OCI-LY1 (cell line): ENCODE measurements around the gene NPAS3.

ENCODE experiments used
- H2AFZ ChIP-seq: fragments of 200-600 bp; sonication (generic), shearing (Covaris generic); 2 replicates; pipeline ENCODE4 v1.6.0; 2014; ENCODE audit warnings: antibody characterized with exemption, mild to moderate bottlenecking, low read length
- H3F3A ChIP-seq: fragments of 200-600 bp; sonication (generic), shearing (Covaris generic); 2 replicates; pipeline ENCODE4 v1.6.0; 2014; ENCODE audit warnings: mild to moderate bottlenecking, antibody characterized with exemption, low read length, moderate library complexity; ENCODE audit not compliant: insufficient read depth
- H3K27ac ChIP-seq: fragments of 200-600 bp; sonication (generic); 2 replicates; pipeline ENCODE4 v1.5.1; 2014; ENCODE audit warnings: low read length, mixed run types, mild to moderate bottlenecking, low read depth; ENCODE audit not compliant: poor library complexity, severe bottlenecking
- H3K27me3 ChIP-seq: fragments of 200-600 bp; sonication (generic); 2 replicates; pipeline ENCODE4 v1.6.0; 2014; ENCODE audit warnings: antibody characterized with exemption, mild to moderate bottlenecking, low read length, moderate library complexity; ENCODE audit not compliant: insufficient read depth
- H3K36me3 ChIP-seq: fragments of 200-600 bp; sonication (generic); 2 replicates; pipeline ENCODE4 v1.6.1; 2014; ENCODE audit warnings: mild to moderate bottlenecking, antibody characterized with exemption, low read length, moderate library complexity, mixed read lengths; ENCODE audit not compliant: insufficient read depth
- H3K4me1 ChIP-seq: fragments of 200-600 bp; sonication (generic); 2 replicates; pipeline ENCODE4 v1.5.1; 2014; ENCODE audit warnings: mild to moderate bottlenecking, low read length, moderate library complexity; ENCODE audit not compliant: insufficient read depth, severe bottlenecking
- H3K4me2 ChIP-seq: fragments of 200-600 bp; sonication (generic), shearing (Covaris generic); 2 replicates; pipeline ENCODE4 v1.6.1; 2014; ENCODE audit warnings: low read length
- H3K4me3 ChIP-seq: fragments of 200-600 bp; sonication (generic); 2 replicates; pipeline ENCODE4 v1.5.1; 2014; ENCODE audit warnings: low read length, low read depth, mild to moderate bottlenecking, mixed read lengths; ENCODE audit not compliant: poor library complexity, severe bottlenecking
- H3K79me2 ChIP-seq: fragments of 200-600 bp; shearing (Covaris generic); 2 replicates; pipeline ENCODE4 v1.6.1; 2016; ENCODE audit warnings: mixed run types, low read length, mixed read lengths; ENCODE audit not compliant: insufficient read depth
- H3K9ac ChIP-seq: fragments of 200-600 bp; sonication (generic), shearing (Covaris generic); 2 replicates; pipeline ENCODE4 v1.6.1; 2014; ENCODE audit warnings: mild to moderate bottlenecking, low read length, mixed read lengths
- H3K9me2 ChIP-seq: fragments of 200-600 bp; sonication (generic), shearing (Covaris generic); 2 replicates; pipeline ENCODE4 v1.6.1; 2014; ENCODE audit warnings: low read depth, mild to moderate bottlenecking, low read length, mixed read lengths
- H3K9me3 ChIP-seq: fragments of 200-600 bp; shearing (Covaris generic); 2 replicates; pipeline ENCODE4 v1.6.1; 2014; ENCODE audit warnings: low read length, mixed read lengths
- H4K20me1 ChIP-seq: fragments of 200-600 bp; sonication (generic), shearing (Covaris generic); 2 replicates; pipeline ENCODE4 v1.6.0; 2016; ENCODE audit warnings: mild to moderate bottlenecking, low read length; ENCODE audit not compliant: insufficient read depth
- CTCF ChIP-seq: fragments of 200-600 bp; sonication (generic), shearing (Covaris generic); IDR thresholded peaks from 2 replicates; pipeline ENCODE4 v1.5.1; 2017; ENCODE audit warnings: mild to moderate bottlenecking, antibody characterized with exemption, low read length, moderate library complexity, mixed read lengths
- EZH2 ChIP-seq: fragments of 200-600 bp; sonication (generic), shearing (Covaris generic); IDR thresholded peaks from 2 replicates; pipeline ENCODE4 v1.8.0; 2017; ENCODE audit warnings: borderline replicate concordance, mixed run types, mild to moderate bottlenecking, antibody characterized with exemption, low read length, moderate library complexity, mixed read lengths

The NPAS3 gene

DNA sequence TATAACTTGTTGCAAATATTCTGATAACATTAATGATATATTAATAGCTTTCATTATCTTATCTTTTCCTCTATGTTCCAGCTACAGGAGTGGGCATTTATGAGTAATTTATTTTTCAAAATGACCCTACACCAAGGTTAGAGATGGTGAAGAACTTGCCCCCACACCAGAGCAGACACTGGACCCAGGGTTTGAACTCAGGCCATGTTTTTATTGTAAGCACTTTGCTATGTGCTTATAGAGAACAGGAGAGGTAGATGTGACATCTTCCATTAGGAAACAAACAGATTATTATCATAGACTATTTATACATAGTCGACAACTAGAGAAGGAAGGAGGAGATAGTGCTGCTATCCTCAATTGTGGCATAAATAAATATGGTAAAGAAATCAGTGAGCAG lies 747.0 kb downstream of the NPAS3 start:
- Histone ChIP-seq H3K9me2 (no peaks in the 10 kb centered on the region), H3K4me2 (no peak overlapping the region), H2AFZ (no peak overlapping the region), H3K79me2 (no peaks in the 10 kb centered on the region), H3K36me3 (no peaks in the 10 kb centered on the region), H3K9ac (no peak overlapping the region), H4K20me1 (no peaks in the 10 kb centered on the region), H3K27me3 (no peaks in the 10 kb centered on the region), H3K4me1 (no peaks in the 10 kb centered on the region), H3K9me3 (no peaks in the 10 kb centered on the region), H3K4me3 (no peak overlapping the region), H3K27ac (no peak overlapping the region), H3F3A (no peaks in the 10 kb centered on the region)
- no peak for TF ChIP-seq EZH2
- TF ChIP-seq CTCF, result no peak

GRCh38 chr14:33686218-33686617 lies 747.5 kb downstream of the NPAS3 start:
- Histone ChIP-seq H3K36me3 (no peaks in the 10 kb centered on the region), H3K27ac (no peak overlapping the region)

DNA sequence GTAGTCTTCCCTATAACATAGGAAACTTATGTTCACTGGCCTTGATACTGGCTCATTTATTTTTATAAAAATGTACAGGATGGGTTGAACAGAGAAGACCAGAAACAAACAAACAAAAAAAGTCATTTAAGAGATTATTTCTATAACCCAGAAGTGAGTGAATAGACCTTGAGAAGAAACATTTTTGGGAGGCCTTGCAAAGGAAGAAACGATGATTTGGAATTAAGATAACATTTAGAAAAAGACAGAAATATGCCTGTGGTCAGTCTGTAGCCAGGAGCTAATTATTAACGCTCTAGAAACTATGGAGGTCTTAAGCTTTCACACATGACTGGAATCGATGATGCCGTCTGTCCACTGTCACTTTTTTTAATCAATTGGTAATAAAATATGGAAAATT lies 748.2 kb downstream of the NPAS3 start:
- H3K9ac ChIP-seq, result no peak overlapping the region
- H3K36me3 ChIP-seq, result no peaks in the 10 kb centered on the region
- no peaks in the 10 kb centered on the region for H3K9me2 ChIP-seq
- no peaks in the 10 kb centered on the region for H3K9me3 ChIP-seq
- no peak overlapping the region for H2AFZ ChIP-seq
- H3K4me3 ChIP-seq, result no peak overlapping the region
- no peaks in the 10 kb centered on the region for H4K20me1 ChIP-seq
- TF ChIP-seq EZH2, result no peak
- TF ChIP-seq CTCF, result no peak
- no peak overlapping the region for H3K27ac ChIP-seq
- H3K4me2 ChIP-seq, result no peak overlapping the region
- no peaks in the 10 kb centered on the region for H3F3A ChIP-seq
- H3K79me2 ChIP-seq, result no peaks in the 10 kb centered on the region
- H3K4me1 ChIP-seq, result no peaks in the 10 kb centered on the region
- no peaks in the 10 kb centered on the region for H3K27me3 ChIP-seq

More at GRCh38 chr14:33686218-33686617, 747.5 kb downstream of the NPAS3 start:
- Histone ChIP-seq H3K9me2 (no peaks in the 10 kb centered on the region), H3F3A (no peaks in the 10 kb centered on the region), H3K4me2 (no peak overlapping the region), H3K9ac (no peak overlapping the region), H3K4me3 (no peak overlapping the region), H3K79me2 (no peaks in the 10 kb centered on the region), H3K27me3 (no peaks in the 10 kb centered on the region), H3K4me1 (no peaks in the 10 kb centered on the region), H4K20me1 (no peaks in the 10 kb centered on the region), H2AFZ (no peak overlapping the region), H3K9me3 (no peaks in the 10 kb centered on the region)
- no peak for TF ChIP-seq CTCF
- TF ChIP-seq EZH2, result no peak
